Activated naive CD8-positive, alpha-beta T cell treated with anti-CD3 and anti-CD28 coated beads, Interleukin-2, amount 10 ng/mL, durations not matched to agents 7 days and 5 days (primary cell): ENCODE results near the gene CDC42SE1. TPM values are rescaled to one million over a fixed set of nuclear protein-coding genes. Genes with fewer than 3 reads are reported as not detected.

Source experiments
- ATAC-seq: fragments of 150-1000 bp; cut with Tn5 transposase; one replicate; pipeline ENCODE4 v1.10.0; 2021; ENCODE audit warnings: low read depth, moderate library complexity
- POLR2A ChIA-PET: fragments of 350-600 bp; sonication (Branson Sonifier 250); formaldehyde crosslinking; loops from one replicate; lab custom pipeline; 2021; ENCODE audit warnings: antibody characterized with exemption; lab: Charles Lee
- DNase-seq: peaks from one replicate; pipeline ENCODE4 v3.0.0; 2021
- H3K27ac Mint-ChIP-seq: one replicate; pipeline ENCODE4 v1.8.0; 2022; ENCODE audit warnings: mild to moderate bottlenecking, mixed read lengths
- H3K27me3 Mint-ChIP-seq: one replicate; pipeline ENCODE4 v1.8.0; 2022; ENCODE audit warnings: mild to moderate bottlenecking, moderate library complexity, mixed read lengths
- H3K36me3 Mint-ChIP-seq: one replicate; pipeline ENCODE4 v1.8.0; 2021; ENCODE audit warnings: mild to moderate bottlenecking, mixed read lengths
- H3K4me1 Mint-ChIP-seq: one replicate; pipeline ENCODE4 v1.8.0; 2021; ENCODE audit warnings: mixed read lengths
- H3K4me3 Mint-ChIP-seq: one replicate; pipeline ENCODE4 v1.8.0; 2022; ENCODE audit warnings: mild to moderate bottlenecking, moderate library complexity, mixed read lengths
- H3K9me3 Mint-ChIP-seq: one replicate; pipeline ENCODE4 v1.8.0; 2021; ENCODE audit warnings: mixed read lengths
- total RNA-seq, 2 experiments: library from RNA; stranded (reverse); gene quantifications; one replicate each; pipeline ENCODE4 v1.2.3, GENCODE V29; 2021

Gene CDC42SE1
- total RNA-seq, 2 experiments from 2014 or later = 282 to 294 TPM

DNA sequence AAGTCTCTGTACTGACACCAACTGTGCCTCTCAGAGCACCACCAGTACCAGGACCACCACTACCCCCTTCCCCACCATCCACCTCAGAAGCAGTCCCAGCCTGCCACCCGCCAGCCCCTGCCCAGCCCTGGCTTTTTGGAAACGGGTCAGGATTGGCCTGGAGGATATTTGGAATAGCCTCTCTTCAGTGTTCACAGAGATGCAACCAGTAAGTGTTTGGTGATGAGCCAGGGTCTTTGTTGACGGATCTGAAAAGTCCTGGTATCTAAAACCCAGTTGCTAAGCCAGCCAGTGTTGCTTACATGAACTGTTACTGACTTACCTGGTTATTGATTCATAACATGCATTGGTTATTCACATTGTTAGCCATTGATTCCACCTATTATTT is 10.8 kb downstream of the CDC42SE1 start:
- Mint-ChIP-seq H3K4me1 (peaks cover 11% of the 10 kb centered on the region), H3K27me3 (no peaks in the 10 kb centered on the region), H3K27ac (peak overlapping the region; percentile 85), H3K9me3 (no peaks in the 10 kb centered on the region), H3K4me3 (peak overlapping the region; percentile 89), H3K36me3 (peaks cover 3% of the 10 kb centered on the region)
- POLR2A ChIA-PET = interaction anchor here (1.4 to 6.4 kb wide), 5 partner anchors 9 to 108 kb away, joined by 5 to 90 read pairs (median 10); partner anchors contain the start of genes CDC42SE1, GABPB2, MLLT11 and TNFAIP8L2
- DNase-seq (no peak), ATAC-seq (no peak)

DNA sequence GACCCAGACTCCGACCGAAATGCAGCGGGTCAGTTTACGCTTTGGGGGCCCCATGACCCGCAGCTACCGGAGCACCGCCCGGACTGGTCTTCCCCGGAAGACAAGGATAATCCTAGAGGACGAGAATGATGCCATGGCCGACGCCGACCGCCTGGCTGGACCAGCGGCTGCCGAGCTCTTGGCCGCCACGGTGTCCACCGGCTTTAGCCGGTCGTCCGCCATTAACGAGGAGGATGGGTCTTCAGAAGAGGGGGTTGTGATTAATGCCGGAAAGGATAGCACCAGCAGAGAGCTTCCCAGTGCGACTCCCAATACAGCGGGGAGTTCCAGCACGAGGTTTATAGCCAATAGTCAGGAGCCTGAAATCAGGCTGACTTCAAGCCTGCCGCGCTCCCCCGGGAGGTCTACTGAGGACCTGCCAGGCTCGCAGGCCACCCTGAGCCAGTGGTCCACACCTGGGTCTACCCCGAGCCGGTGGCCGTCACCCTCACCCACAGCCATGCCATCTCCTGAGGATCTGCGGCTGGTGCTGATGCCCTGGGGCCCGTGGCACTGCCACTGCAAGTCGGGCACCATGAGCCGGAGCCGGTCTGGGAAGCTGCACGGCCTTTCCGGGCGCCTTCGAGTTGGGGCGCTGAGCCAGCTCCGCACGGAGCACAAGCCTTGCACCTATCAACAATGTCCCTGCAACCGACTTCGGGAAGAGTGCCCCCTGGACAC is 11.3 kb downstream of the CDC42SE1 start:
- POLR2A ChIA-PET = interaction anchor here (0.9 to 6.4 kb wide), 8 partner anchors 10 to 486 kb away, joined by 3 to 90 read pairs (median 6); partner anchors contain the start of genes CDC42SE1, GABPB2, MLLT11 and TNFAIP8L2
- ATAC-seq = peak; percentile 86
- Mint-ChIP-seq H3K27ac (peak overlapping the region; percentile 85), H3K27me3 (no peaks in the 10 kb centered on the region), H3K9me3 (no peaks in the 10 kb centered on the region), H3K4me1 (peaks cover 13% of the 10 kb centered on the region), H3K36me3 (peaks cover 3% of the 10 kb centered on the region), H3K4me3 (peak overlapping the region; percentile 89)
- peak; percentile 74 for DNase-seq

DNA sequence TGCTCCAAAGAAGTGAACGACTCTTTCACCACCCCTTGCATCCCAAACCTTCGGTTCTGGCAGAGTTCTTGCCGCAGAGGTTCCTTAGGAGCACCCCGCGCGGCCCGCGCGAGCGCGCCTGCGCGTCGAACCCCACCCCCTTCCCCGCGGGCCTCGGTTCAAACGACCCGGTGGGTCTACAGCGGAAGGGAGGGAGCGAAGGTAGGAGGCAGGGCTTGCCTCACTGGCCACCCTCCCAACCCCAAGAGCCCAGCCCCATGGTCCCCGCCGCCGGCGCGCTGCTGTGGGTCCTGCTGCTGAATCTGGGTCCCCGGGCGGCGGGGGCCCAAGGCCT is 11.9 kb downstream of the CDC42SE1 start, which contains the start of gene C1orf56:
C1orf56 (plus strand) TSS at position 161 of the 334 bp plus-strand sequence; CDS start at position 258, 97 bp downstream.
- ATAC-seq (peak; percentile 58), DNase-seq (peak; percentile 70)
- Mint-ChIP-seq H3K27ac (peak within 1 kb of the TSS; percentile 85), H3K4me1 (peaks cover 16% of the 10 kb centered on the region), H3K27me3 (no peaks in the 10 kb centered on the region), H3K4me3 (peak within 1 kb of the TSS; percentile 89), H3K36me3 (peaks cover 5% of the 10 kb centered on the region), H3K9me3 (no peaks in the 10 kb centered on the region)
- POLR2A ChIA-PET = interaction anchor here (0.9 to 6.4 kb wide), 8 partner anchors 10 to 485 kb away, joined by 3 to 90 read pairs (median 6); partner anchors contain the start of genes CDC42SE1, GABPB2, MLLT11 and TNFAIP8L2

GRCh38 chr1:151043163-151043562 is 16.3 kb downstream of the CDC42SE1 start:
- H3K27ac Mint-ChIP-seq = no peak overlapping the region
- no peaks in the 10 kb centered on the region for H3K27me3 Mint-ChIP-seq
- H3K36me3 Mint-ChIP-seq = peaks cover 4% of the 10 kb centered on the region
- peaks cover 11% of the 10 kb centered on the region for H3K4me1 Mint-ChIP-seq
- no peaks in the 10 kb centered on the region for H3K9me3 Mint-ChIP-seq
- DNase-seq (no peak), ATAC-seq (no peak)
- no peak overlapping the region for H3K4me3 Mint-ChIP-seq
- POLR2A ChIA-PET = interaction anchor here (0.8 to 6.4 kb wide), 2 partner anchors 9 to 14 kb away, joined by 3 to 90 read pairs; partner anchors contain the start of genes CDC42SE1 and MLLT11

GRCh38 chr1:151039521-151039920 is 19.9 kb downstream of the CDC42SE1 start:
- Mint-ChIP-seq H3K27ac (no peak overlapping the region), H3K4me3 (no peak overlapping the region), H3K4me1 (peaks cover 8% of the 10 kb centered on the region), H3K36me3 (peaks cover 15% of the 10 kb centered on the region), H3K9me3 (no peaks in the 10 kb centered on the region), H3K27me3 (no peaks in the 10 kb centered on the region)
- no peak for DNase-seq
- POLR2A ChIA-PET = no interaction called here
- no peak for ATAC-seq

DNA sequence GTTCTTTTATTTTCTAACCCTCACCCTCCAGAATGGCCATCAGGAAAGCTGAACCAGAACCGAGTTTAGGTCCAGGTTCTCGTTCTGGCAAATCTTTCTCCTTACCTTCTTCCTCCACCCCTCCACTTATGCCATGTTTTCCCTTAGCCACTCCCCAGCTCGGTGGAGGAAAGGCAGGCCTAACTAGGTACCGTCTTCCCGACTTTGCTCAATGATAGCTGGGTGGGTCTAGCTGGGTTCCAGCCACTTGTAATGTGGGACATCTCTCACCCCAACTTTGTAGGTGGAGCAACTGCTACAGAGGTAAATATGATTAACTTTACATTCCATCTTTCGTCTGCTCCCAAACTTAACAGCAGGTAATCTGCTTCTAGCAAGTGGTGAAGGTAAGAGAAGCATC is 22.4 kb downstream of the CDC42SE1 start:
- POLR2A ChIA-PET = interaction anchor here (1.5 kb wide), 1 partner anchor 75 kb away, joined by 3 read pairs; no protein-coding TSS in a partner anchor
- H3K27me3 Mint-ChIP-seq = no peaks in the 10 kb centered on the region
- H3K4me3 Mint-ChIP-seq = no peak overlapping the region
- H3K27ac Mint-ChIP-seq = no peak overlapping the region
- H3K4me1 Mint-ChIP-seq = peaks cover 2% of the 10 kb centered on the region
- peaks cover 19% of the 10 kb centered on the region for H3K36me3 Mint-ChIP-seq
- H3K9me3 Mint-ChIP-seq = no peaks in the 10 kb centered on the region
- DNase-seq = no peak
- ATAC-seq = no peak

DNA sequence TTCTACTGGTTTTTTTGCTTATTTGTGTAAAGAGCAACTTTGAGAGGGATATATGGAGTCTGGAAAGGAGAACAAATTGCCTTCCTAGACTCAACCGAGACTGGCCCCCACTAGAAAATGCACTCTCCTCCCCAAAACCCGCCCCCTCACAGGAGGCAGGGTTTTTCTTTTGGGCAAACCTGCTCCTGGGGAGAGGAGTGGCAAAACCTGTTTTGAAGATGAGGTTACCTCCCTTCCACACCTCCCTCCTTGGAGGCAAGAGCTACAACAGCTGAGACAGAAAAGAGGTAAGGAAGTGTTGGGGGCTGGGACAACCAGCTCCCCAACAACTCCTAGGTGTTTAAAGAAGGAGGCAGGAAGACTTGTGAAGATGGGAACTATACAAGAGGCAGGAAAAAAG is 23.1 kb downstream of the CDC42SE1 start, which contains the start of gene BNIPL:
BNIPL (plus strand) TSS at position 231 of the 400 bp plus-strand sequence; CDS start at position 371, 140 bp downstream.
- Mint-ChIP-seq H3K4me1 (peaks cover 2% of the 10 kb centered on the region), H3K9me3 (no peaks in the 10 kb centered on the region), H3K27me3 (no peaks in the 10 kb centered on the region), H3K27ac (no peak within 1 kb of the TSS), H3K4me3 (no peak within 1 kb of the TSS), H3K36me3 (peaks cover 19% of the 10 kb centered on the region)
- ATAC-seq (no peak), DNase-seq (no peak)
- POLR2A ChIA-PET = interaction anchor here (1.5 kb wide), 1 partner anchor 76 kb away, joined by 3 read pairs; no protein-coding TSS in a partner anchor

GRCh38 chr1:151035167-151035566 is 24.3 kb downstream of the CDC42SE1 start:
- Mint-ChIP-seq H3K27me3 (no peaks in the 10 kb centered on the region), H3K27ac (no peak overlapping the region), H3K4me1 (peaks cover 2% of the 10 kb centered on the region), H3K4me3 (no peak overlapping the region), H3K9me3 (no peaks in the 10 kb centered on the region), H3K36me3 (peaks cover 19% of the 10 kb centered on the region)
- POLR2A ChIA-PET = interaction anchor here (0.5 kb wide), 2 partner anchors 11 to 13 kb away, joined by 3 read pairs; partner anchors contain the start of gene C1orf56
- no peak for DNase-seq
- no peak for ATAC-seq

DNA sequence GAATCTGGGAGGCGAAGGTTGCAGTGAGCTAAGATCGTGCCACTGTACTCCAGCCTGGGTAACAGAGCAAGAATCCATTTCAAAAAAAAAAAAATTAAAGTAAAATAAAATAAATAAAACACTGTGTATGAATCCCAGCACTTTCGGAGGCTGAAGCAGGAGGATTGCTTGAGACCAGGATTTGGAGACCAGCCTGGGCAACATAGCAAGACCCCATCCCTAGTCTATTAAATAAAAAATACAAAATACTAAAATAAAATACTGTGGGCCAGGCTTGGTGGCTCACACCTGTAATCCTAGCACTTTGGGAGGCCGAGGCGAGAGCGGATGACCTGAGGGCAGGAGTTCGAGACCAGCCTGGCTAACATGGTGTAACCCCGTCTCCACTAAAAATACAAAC is 27.3 kb downstream of the CDC42SE1 start:
- Mint-ChIP-seq H3K27me3 (no peaks in the 10 kb centered on the region), H3K4me1 (peaks cover 2% of the 10 kb centered on the region), H3K27ac (no peak overlapping the region), H3K4me3 (no peak overlapping the region), H3K36me3 (peaks cover 25% of the 10 kb centered on the region), H3K9me3 (no peaks in the 10 kb centered on the region)
- POLR2A ChIA-PET = no interaction called here
- DNase-seq (no peak), ATAC-seq (no peak)

DNA sequence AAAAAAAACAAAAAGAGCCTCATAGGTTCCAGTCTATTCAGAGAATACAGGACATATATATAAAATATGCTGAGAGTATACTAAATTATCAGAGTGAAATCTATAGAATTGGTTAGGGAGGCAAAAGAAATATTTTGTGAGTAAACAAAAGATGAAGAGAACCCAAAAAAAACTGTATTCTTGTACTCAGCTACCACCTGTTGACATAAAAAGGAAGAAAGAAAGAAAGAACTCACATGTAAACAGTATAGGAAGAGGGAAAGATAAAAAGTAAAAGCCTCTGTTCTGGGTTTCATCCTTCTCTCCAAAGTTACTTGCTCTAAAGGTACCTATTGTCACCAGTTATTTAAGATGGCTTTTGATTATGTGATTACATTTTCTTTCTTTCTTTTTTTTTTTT is 33.0 kb downstream of the CDC42SE1 start:
- H3K36me3 Mint-ChIP-seq = peaks cover 12% of the 10 kb centered on the region
- peaks cover 5% of the 10 kb centered on the region for H3K4me1 Mint-ChIP-seq
- DNase-seq (no peak), ATAC-seq (no peak)
- H3K27ac Mint-ChIP-seq = no peak overlapping the region
- no peak overlapping the region for H3K4me3 Mint-ChIP-seq
- no peaks in the 10 kb centered on the region for H3K27me3 Mint-ChIP-seq
- POLR2A ChIA-PET = no interaction called here
- no peaks in the 10 kb centered on the region for H3K9me3 Mint-ChIP-seq

DNA sequence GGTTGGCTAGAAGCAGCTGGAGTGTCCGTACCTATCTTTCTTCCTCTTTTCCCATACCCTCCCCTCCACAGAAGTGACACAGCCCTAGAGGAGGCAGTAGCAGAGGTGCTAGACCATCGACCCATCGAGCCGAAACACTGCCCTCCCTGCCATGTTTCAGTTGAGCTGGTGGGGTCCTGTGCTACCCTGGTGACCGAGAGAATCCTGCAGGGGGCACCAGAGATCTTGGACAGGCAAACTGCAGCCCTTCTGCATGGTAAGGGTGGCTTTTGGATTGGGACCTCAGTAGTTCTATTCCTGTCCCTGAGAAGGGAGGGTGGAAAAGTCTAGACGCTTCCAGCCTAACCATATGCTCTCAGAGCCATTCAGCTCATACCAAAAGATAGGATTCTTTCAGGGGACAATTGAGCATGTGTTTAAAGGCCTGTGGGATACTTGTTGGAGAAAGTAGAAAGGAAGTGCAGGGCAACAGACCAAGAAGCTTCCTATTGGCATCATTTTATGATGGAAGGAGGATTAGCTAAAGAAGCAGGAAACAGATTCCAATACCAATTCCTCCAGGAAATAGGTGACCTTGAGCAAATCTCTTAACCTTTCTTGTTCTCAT is 34.8 kb downstream of the CDC42SE1 start:
- Mint-ChIP-seq H3K27ac (peak overlapping the region; percentile 70), H3K9me3 (no peaks in the 10 kb centered on the region), H3K4me3 (peak overlapping the region; percentile 63), H3K27me3 (no peaks in the 10 kb centered on the region), H3K36me3 (peaks cover 7% of the 10 kb centered on the region), H3K4me1 (peaks cover 5% of the 10 kb centered on the region)
- DNase-seq (peak; percentile 80), ATAC-seq (peak; percentile 100)
- POLR2A ChIA-PET = interaction anchor here (0.7 to 1.7 kb wide), 6 partner anchors 23 to 75 kb away, joined by 3 to 14 read pairs (median 6); partner anchors contain the start of genes C1orf56, CDC42SE1, GABPB2 and MLLT11

GRCh38 chr1:151013518-151013917 is 45.9 kb downstream of the CDC42SE1 start:
- Mint-ChIP-seq H3K27me3 (no peaks in the 10 kb centered on the region), H3K36me3 (peaks cover 4% of the 10 kb centered on the region), H3K4me1 (peaks cover 22% of the 10 kb centered on the region), H3K4me3 (no peak overlapping the region), H3K27ac (no peak overlapping the region), H3K9me3 (no peaks in the 10 kb centered on the region)
- DNase-seq = no peak
- no peak for ATAC-seq
- POLR2A ChIA-PET = no interaction called here
